H1 (cell line): ENCODE data around the gene IL1RAPL1. TPM values are rescaled to one million over a fixed set of nuclear protein-coding genes. Genes with fewer than 3 reads are reported as not detected.

Experiments
- CEBPB ChIP-seq: IDR thresholded peaks from 2 replicates; pipeline ENCODE4 v1.6.1; 2012; ENCODE audit warnings: low read depth, low read length
- CHD1 ChIP-seq: IDR thresholded peaks from 2 replicates; pipeline ENCODE4 v1.6.1; 2012; ENCODE audit warnings: low read depth, low read length, improper control_type of control experiment
- CHD7 ChIP-seq: fragments of 300-600 bp; sonication (generic); IDR thresholded peaks from 2 replicates; pipeline ENCODE4 v1.7.1; 2012; ENCODE audit warnings: low read length, moderate library complexity, mild to moderate bottlenecking, inconsistent platforms; ENCODE audit not compliant: insufficient replicate concordance
- E2F6 ChIP-seq: IDR thresholded peaks from 2 replicates; pipeline ENCODE4 v1.6.1; 2012; ENCODE audit warnings: inconsistent platforms
- GABPA ChIP-seq: IDR thresholded peaks from 2 replicates; pipeline ENCODE4 v1.6.1; 2011; ENCODE audit warnings: mild to moderate bottlenecking, low read length, moderate library complexity, borderline replicate concordance; ENCODE audit not compliant: insufficient read depth
- NANOG ChIP-seq: IDR thresholded peaks from 2 replicates; pipeline ENCODE4 v1.6.1; 2011; ENCODE audit warnings: low read length, low read depth, mild to moderate bottlenecking, inconsistent platforms; ENCODE audit not compliant: insufficient read depth, poor library complexity, severe bottlenecking
- POLR2AphosphoS5 ChIP-seq: IDR thresholded peaks from 2 replicates; pipeline ENCODE4 v1.6.1; 2011; ENCODE audit warnings: low read depth, low read length
- SP4 ChIP-seq: IDR thresholded peaks from 2 replicates; pipeline ENCODE4 v1.6.1; 2012; ENCODE audit warnings: low read length, inconsistent platforms
- polyA plus RNA-seq, 7 experiments: library from polyadenylated mRNA; depleted of rRNA in 3 of 7; stranded (reverse) in 5 of 7; unstranded in 2 of 7; fragments of >200 nt in 5 of 7; fragments of 200-250 nt in 2 of 7; gene quantifications; 1 replicate in 5 of 7; 2 replicates in 1 of 7; 4 replicates in 1 of 7; pipeline versions ENCODE4 v1.2.1 to v1.2.3, GENCODE V29; 2011 to 2013; ENCODE audit warnings: missing spikeins in 2 of 7, mixed read lengths in 2 of 7
- total RNA-seq: library from RNA; stranded (reverse); fragmentation: NEBNext Ultra II Directional; extraction: Animal tissue kit (Norgen Biotek cat#: 25700); gene quantifications from 2 replicates; pipeline ENCODE4 v1.2.1, GENCODE V29; 2021

The IL1RAPL1 gene
- total and polyA plus RNA-seq, 2 of the 8 experiments (the other 6 are each of a cell fraction or from before 2014, with no cell fraction given) = 0.11 to 0.35 TPM

GRCh38 chrX:29841750-29842149, 1254.5 kb downstream of the IL1RAPL1 start (continued):
- TF ChIP-seq CHD7 (no peak), SP4 (no peak), POLR2AphosphoS5 (no peak), GABPA (no peak), NANOG (no peak), CEBPB (no peak), E2F6 (no peak), CHD1 (no peak)
- TF ChIP-seq, all 59 proteins: peak for 0
